Neural cell (in vitro differentiated cells): ENCODE results near the gene TRAM2.

Source experiments
- CTCF ChIP-seq: fragments of 450-650 bp; IDR thresholded peaks from 2 replicates; pipeline ENCODE4 v1.5.1; 2014; ENCODE audit warnings: antibody characterized with exemption, mild to moderate bottlenecking, moderate library complexity; ENCODE audit not compliant: poor library complexity, severe bottlenecking
- EZH2 ChIP-seq: fragments of 200-600, 300-800 bp; shearing (Covaris generic), sonication (generic); IDR thresholded peaks from 2 replicates; pipeline ENCODE4 v1.6.1; 2014; ENCODE audit warnings: antibody characterized with exemption, low read length, borderline replicate concordance, mild to moderate bottlenecking; ENCODE audit not compliant: insufficient read depth, poor library complexity, severe bottlenecking
- POLR2AphosphoS5 ChIP-seq: IDR thresholded peaks from 2 replicates; pipeline ENCODE4 v1.6.1; 2012
- RAD21 ChIP-seq: fragments of 450-650 bp; conservative IDR thresholded peaks from 2 replicates; pipeline ENCODE4 v1.6.1; 2014; ENCODE audit warnings: antibody characterized with exemption, mild to moderate bottlenecking, moderate library complexity
- REST ChIP-seq: IDR thresholded peaks from 2 replicates; pipeline ENCODE4 v1.6.1; 2012; ENCODE audit warnings: borderline replicate concordance
- TAF1 ChIP-seq: IDR thresholded peaks from 2 replicates; pipeline ENCODE4 v1.6.1; 2012; ENCODE audit warnings: low read depth

- TF ChIP-seq EZH2 (no peak), TAF1 (no peak), CTCF (no peak), RAD21 (no peak), REST (no peak), POLR2AphosphoS5 (no peak)
Observed at GRCh38 chr6:52457096-52457495, 119.8 kb downstream of the TRAM2 start.
